ENCODE data around the gene PRMT9. TPM values are rescaled to one million over a fixed set of nuclear protein-coding genes. Genes with fewer than 3 reads are reported as not detected.
A peak's percentile ranks its signal among the peaks of the same experiment; 100 is the strongest.

The PRMT9 gene
- 8.3 and 10.5 TPM in 2 replicates for total RNA-seq (2014; rRNA removed; shearing (Covaris generic))

DNA sequence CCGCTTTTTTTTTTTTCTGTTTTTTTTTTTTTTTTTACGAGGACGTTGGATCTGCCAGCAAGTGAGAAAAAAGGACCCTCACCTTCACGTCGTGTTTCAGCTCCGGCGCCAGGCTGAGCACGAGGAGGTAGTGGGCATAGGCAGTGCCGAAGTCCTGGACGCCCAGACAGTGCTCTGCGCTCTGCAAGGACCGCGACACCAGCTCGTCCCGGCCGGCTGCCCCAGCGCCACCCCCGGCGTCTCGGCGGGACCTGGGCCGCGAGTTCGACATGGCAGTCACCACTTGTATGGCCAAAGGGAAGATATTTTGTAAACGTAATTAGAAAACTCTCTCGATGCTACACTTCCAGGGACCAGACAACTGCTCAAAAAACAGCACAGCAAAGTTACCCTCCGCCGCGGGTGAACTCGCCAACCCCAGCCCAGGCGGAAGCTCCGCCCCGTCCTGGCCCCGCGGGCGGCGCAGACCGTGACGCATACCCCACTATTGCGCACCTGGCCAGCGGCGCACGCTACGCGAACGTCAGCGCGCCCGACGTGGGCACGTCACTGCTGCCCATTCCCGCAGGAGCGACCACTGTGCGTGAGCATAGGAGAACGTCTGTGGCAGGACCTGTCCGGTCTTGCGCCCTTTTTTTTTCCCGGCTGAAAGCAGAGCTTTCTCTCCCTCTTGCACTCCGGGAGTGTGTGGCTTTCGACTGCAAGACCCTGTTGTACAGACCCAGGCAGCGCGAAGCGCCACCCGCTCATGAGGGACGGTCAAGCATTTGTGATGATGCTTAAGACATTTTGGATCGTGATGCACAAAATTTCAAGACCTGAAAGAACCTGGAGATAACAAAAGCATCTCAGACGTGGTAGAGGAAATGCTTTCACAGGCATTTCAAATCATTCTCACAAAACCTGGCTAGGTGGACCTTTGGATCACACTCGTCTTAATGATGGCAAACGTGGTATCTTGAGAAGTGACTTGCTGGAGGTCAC lies at the start of gene PRMT9:
PRMT9 (minus strand) TSS at position 447 of the 984 bp plus-strand sequence; CDS start at position 271, 176 bp downstream.
- peak; percentile 87 for DNase-seq (ENCODE audit: low spot score)

DNA sequence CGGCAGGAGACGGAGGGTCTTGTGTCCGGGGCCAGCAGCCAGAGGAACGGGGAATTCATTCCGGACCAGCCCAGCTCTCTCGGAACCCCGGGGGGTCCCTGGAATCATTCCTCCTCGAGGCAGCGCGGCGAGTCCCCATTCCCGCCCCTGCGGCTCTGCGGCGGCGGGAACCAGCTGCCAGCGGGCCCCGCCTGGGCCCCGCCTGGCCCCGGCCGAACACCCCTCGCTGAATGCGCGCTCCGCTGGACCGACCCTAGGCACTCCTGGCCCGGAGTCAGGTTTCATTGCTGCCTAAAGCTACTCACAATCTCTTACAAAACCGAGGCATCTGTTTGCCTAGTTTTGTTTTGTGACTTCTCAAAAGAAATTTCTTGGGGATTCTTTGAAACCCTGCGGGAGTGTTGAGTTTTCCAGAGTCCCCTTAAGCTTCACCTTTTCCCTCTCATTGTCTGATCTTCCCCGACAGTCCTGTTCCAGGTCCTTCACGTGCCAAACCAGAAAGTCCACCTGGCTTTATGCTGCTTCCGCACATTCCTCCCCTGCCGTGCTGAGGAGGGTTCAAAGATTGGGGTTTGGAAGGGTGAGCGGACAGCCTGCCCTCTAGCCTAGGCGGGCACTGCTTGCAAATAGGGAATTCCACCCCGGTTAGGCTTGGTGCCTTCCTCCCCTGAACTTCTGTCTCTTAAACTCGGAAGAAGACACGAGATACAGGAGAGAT lies 48.7 kb upstream of the PRMT9 start:
- no peak for DNase-seq (ENCODE audit: low spot score)

DNA sequence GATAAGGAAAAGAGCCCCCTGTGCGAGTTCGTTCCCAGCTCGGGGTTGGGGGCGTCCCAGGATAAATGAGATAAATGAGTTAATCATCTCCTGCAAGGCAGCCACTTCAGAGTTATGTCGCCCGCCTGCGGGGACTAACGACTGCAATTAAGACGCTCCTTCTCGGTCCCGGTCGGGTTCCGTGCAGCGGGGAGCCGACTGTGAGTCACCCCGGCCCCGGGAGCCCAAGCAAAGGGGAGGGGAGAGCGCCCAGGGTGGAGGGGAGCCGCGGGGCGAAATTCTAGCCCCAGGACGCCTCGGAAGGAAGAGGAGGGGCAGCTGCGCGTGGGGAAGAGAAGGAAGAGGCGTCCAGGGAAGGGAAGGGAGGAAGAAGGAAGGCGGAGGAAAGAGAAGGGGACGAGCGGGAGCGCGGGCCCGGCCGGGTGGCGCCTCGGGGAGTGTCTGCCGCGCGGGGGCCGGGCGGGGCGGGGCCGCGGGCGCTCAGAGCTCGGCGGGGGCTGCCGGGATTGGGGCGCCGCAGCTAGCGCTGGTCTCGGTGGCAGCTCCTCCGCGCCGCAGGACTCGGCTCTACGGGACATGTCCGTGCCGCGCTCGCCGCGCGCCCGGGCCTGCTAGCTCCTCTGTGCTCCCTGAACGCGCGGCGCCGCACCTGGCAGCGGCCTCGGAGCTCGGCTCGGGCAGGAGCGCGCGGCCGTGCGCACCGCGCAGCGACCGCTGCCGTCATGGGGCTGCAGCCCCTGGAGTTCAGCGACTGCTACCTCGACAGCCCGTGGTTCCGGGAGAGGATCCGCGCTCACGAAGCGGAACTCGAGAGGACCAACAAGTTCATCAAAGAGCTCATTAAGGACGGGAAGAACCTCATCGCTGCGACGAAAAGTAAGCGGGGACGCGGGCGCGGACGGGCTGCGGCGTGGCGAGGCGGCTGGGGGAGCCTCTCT lies 47.9 kb upstream of the PRMT9 start, which contains the start of gene ARHGAP10:
ARHGAP10 (plus strand) TSS at position 509 of the 938 bp plus-strand sequence; CDS start at position 723, 214 bp downstream.
- DNase-seq (ENCODE audit: low spot score), result peak; percentile 71

DNA sequence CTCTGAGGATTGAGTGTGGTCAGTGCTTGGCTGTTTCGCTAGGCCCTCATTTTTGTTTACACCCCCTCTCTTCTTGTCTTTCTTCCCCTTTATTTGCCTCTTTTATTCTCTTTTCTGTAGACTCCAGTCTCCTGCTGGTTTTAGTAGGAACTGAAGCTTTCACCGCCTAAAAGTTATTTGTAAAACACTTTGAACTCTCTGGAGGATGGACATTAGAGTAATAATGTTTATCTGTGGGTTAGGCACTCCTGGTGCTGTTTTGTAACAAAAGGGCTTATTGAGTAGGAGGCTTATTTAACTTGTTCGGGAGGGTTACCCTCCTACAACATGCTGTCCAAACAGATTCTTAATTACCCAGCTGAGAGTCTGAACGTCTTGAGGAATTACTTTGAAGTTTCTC lies 46.4 kb upstream of the PRMT9 start:
- no peak for DNase-seq (ENCODE audit: low spot score)

DNA sequence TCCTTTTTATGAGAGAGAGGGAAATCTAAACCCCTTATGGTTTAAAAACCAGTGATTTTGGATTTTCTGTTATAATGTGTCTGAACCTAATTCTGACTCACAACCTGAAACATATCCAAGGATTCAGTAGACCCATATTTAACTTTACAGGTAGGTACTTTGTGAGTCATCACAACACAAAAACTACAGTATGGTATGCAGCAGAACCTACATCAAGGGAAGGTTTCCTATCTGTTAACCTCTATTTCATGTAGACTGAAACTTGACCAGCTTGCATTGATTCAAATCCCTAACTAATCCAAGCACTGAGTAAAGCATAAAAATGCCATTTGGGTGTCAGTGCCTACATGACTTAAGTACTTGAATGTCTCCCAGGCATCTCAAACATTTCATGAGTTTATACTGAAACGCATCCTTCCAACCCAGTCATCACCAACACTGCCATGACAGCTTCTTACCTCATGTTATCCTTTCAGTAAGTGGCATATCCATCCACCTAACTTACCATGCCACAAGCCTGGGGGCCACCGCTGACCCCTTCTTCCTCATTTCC lies 43.6 kb upstream of the PRMT9 start:
- no peak for DNase-seq (ENCODE audit: low spot score)

DNA sequence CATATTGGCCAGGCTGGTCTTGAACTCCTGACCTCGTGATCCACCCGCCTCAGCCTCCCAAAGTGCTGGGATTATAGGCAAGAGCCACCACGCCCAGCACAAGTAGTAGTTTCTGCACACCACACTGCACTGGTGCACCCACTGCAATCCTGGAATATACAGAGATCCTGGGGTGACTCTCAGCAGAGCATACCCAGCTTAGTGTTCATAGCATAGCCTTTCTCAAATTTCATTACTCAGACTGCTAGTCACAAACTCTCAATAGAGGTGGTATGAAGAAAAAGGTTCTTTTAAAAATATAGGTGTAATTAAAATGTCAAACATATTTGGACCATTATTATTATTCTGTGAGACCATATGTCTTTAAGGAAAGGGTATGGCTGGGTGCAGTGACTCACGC lies 41.7 kb upstream of the PRMT9 start:
- no peak for DNase-seq (ENCODE audit: low spot score)

DNA sequence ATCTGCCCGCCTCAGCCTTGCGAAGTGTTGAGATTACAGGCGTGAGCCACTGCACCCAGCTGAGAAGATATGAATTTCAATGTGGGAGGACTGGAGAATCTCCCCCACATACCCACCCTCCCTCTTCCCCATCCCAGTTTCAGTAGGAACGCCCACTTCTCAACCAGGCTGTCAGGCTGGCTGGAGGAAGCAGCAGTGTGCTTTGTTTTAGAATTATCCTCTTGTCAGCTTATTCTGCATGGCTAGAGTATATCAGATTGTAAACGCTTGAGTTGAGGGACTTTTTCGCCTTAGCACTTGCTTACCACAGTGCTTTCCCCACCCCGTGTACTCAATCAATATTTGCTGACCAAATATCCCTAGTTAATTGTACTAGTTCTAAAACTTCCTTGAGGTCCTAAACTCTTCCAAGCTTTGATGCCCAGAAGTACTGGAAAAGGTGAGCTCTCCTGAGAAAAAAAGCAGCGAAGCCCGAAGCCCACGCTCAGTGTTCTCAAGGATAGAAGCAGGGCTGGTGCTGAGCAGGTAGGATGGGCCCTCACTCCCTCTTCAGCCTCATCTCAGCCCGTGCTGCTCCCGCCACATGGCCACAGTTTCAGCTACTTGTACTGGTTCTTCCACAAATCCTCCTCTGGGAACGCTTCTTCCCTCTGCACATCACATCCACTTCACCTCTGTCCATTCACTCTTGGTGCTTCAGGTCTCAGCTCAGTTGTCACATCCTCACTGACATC lies 40.7 kb upstream of the PRMT9 start:
- DNase-seq (ENCODE audit: low spot score), result no peak

DNA sequence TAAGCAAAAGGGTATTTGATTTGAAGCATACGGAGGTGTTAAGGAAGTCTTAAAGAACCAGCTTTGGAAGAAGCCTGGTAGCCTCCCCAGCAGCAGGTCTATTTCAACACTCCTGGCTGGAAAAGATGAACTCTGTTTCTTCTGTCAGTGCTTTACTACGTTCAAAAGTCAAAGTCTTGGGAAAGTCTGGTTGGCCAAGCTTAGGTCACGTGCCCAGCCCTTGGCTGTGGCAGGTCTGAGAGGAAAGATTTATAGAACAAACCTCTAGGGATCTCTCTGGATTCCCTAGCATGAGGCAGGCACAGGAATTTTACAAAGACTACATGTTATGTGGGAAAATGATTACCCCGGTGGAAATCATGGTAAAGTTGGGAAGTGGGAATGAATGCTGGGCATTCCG lies 39.4 kb upstream of the PRMT9 start:
- DNase-seq (ENCODE audit: low spot score), result no peak

DNA sequence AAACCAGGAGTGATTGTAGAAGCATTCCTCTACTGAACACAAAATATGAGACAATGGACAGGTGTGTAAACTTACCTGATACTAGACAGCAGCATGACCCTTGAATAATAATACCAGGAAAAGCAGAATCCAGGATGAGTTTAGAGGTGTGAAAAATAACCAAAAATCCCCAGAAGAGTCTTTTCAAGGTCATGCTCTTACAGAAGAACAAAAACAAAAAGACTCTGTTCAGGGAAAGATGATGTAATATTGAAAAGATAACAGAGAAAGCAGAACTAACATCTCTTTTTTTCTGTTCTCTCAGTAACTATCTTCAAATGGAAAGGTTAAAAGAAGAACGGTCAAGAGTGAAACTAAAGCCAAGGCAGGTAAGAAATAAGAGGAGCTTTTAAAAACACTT lies 33.9 kb upstream of the PRMT9 start:
- DNase-seq (ENCODE audit: low spot score), result no peak

DNA sequence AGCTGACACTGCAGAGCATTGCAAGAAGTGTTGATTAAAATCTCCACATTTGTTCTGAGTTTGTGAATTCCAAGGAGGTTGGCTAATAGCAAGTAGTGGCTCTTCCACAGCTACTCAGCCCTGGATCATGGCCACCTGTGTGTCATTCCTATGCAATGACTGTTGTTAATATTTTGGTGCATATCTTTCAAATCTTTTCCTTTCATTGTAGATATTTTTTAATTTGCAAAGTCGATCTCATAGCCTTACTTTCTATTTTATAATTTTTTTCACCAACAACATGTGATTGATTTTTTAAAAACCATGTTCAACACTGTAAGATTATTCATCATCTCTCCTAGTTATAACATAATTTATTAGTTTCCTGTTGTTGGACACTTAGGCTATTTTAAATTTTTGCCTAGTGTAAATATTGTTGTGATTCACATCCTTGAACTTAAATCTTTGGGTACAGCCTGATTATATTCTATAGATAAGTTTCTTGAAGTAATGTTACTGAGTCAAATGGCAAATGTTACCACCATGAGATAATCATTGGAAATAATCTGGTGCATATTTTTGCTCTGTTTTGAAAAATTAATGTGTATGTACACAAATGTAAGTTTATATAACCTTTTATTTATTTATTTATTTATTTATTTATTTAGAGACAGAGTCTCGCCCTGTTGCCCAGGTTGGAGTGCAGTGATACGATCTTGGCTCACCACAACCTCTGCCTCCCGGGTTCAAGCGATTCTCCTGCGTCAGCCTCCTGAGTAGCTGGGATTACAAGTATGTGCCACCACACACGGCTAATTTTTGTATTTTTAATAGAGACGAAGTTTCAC lies 30.8 kb upstream of the PRMT9 start:
- peak; percentile 18 for DNase-seq (ENCODE audit: low spot score)

DNA sequence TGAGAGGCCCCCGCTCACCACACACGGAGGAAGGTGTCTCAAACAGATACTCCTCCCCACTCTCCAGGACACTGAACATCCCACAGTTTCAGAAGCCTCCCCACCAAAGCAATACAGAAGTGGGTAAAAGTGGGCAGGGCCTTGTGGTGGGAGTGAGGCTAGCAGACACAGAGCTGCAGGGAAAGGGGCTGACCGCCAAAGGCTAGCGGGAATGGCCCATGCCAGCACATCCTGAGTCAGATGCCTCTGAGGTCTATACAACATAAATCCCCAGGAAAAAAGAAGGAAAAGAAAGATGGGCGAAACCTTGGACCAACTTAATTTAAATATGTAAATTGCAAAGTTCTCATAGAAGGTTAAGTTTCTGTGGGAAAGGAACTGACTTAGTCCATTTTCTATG lies 26.0 kb upstream of the PRMT9 start:
- DNase-seq (ENCODE audit: low spot score), result peak; percentile 38

DNA sequence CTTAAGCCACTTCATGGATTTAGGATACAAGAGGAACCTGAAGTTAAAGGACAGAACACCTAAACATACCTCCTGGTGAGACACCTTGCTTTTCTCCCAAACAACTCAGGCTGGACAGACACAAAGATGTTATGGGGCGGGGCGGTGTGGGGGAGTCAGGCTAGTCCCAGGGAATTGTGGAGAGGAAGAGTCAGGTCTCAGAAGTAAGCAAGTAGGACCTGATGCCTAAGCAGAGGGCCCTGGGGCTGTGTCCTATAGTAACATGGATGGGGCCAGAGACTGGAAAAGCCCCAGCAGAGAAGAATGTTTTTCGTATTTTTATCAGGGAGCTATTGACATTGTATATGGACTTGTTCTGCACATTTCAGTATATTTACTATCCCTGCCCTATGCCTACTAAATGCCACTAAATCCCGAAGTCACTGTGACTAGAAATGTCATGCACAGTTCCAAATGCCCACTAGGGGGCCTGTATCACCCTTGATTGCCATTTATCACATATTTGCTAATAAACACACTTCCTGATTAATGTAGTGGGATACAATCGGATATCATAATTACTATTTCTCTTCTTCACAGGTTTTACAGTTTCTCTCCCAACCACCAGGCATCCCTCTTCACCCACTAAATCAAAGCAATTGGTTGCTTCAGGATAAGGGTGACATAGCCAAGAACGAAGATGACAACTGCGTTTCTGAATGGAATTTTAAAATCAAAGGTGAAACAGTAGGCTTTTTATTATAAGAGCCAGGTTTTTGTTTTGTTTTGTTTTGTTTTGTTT lies 24.1 kb upstream of the PRMT9 start:
- DNase-seq (ENCODE audit: low spot score), result peak; percentile 21

DNA sequence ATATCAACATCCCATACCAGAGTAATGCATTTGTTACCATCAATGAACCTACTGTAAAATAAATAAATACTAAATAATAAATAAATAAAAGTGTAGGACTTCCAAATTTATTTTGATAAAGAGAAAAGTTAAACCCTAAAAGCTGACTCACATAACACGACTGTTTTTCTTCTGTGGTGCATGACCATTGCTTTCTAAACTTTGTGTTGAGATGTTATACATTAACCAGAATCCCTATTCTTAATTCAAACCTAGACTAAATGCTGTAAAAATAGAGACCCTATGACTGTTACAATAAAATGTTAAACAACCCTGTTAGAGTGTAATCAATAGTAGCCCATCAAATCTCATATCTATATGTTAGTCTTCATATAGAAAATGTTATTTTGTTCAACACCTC lies 20.9 kb upstream of the PRMT9 start:
- DNase-seq (ENCODE audit: low spot score), result no peak

DNA sequence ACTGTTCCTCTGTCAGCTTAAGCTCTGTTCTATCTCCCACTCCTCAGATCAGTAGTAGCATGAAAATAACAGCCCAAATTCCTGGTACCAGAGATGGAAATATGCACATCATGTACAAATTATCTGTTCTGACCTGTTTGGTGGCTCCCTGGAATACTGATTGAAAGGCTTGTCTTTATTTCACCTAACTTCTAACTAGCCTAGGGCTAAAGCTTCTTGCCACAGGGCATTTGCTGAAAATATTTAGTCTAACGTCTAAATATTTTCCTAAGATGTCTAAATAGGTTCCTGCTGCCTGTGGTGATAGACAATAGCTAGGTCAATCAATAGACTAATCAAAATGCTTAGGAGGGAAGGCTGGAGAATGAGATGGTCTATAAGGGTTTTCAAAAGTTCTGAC lies 12.9 kb upstream of the PRMT9 start:
- no peak for DNase-seq (ENCODE audit: low spot score)

DNA sequence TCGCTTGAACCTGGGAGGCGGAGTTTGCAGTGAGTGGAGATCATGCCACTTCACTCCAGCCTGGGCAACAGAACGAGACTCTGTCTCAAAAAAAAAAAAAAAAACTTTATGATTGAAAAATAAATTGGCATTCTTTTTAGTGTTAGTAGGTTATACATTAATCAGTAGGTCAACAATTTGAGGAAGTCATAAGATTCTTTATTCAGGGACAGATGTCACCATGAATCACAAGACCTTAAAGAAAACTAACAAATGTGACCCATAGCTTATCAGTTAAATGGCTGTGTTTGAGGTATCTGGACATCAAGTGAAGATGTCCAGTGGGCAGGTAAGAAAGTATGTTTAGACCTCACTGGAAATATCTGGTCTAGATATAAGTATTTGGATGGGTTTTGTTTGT lies 9.3 kb upstream of the PRMT9 start:
- no peak for DNase-seq (ENCODE audit: low spot score)

DNA sequence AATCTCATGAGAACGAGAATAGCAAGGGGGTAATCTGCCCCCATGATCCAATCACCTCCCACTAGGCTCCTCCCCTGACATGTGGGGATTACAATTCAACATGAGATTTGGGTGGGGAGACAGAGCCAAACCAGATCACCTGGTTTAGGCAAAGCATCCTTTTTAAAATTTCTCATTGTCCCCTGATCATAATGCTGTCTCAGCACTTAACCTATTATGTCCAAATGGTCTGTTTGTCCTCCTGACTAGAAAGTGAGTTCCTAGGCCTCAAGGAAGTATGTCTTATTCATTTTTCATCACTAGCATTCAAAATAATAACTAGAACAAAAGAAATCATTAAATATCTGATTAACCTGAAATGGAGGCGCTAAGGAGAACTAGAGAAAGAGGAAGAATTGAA lies 7.9 kb upstream of the PRMT9 start:
- no peak for DNase-seq (ENCODE audit: low spot score)

DNA sequence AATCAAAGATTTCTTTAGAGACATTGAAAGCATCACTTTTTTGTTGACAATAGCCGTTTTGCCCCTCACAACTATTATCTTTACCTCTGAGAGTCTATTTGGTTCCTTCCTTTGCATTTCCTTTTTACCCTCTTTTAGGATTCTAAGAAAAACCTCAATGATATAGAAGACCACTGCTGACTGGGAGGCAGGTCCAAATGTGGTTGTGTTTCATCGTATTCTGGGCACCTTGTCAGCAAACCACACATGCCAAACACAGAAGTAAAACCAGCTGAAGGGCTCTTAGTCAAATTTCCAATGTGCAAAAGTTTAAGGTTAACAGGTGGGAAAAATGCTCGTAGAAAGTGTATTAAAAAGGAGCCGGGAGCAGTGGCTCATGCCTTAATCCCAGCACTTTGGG lies 5.1 kb upstream of the PRMT9 start:
- no peak for DNase-seq (ENCODE audit: low spot score)

DNA sequence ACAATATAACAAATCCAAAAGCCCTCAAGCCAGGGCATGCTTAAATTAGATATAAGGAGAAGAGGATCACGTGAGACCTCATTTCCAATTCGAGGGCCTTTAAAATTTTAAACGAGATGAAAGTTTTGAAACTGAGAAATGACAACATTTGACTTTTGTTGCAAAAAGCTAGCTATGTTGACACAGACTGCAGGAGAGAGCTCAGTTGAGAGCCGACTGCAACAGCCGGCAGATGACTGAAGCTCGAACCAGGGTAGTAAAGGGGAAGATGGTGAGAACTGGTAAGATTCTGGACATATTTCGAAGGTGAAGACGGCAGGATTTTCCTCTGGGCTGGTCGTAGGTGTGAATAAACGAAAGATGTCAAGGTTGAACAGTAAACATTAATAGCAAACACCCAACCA lies 773 bp downstream of the PRMT9 start:
- DNase-seq (ENCODE audit: low spot score), result no peak

DNA sequence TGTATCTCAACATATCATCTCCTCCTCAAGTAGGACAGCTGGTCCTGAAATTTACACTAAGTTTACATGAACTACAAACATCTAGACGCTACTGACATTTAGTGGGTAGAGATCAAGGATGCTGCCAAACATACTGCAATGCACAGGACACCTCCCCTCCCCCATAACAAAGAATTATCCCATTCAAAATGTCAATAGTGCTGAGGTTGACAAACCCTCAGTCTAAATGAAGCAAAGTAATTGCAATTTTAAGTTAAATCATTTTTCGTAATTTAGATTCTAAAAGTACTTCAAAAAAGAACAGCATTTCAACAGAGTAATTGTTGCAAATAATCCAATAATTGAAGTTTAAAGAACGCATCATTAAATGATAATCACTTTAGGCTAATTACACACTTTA lies 1.2 kb downstream of the PRMT9 start:
- no peak for DNase-seq (ENCODE audit: low spot score)
